HEK293 (cell line): ENCODE data around the gene ZNF19.

ENCODE experiments used
- CTCF ChIA-PET: fragments of 350-600 bp; formaldehyde crosslinking; extraction: SDS; loops from one replicate; lab custom pipeline; 2021; ENCODE audit warnings: antibody characterized with exemption; lab: Yijun Ruan, JAX
- POLR2A ChIA-PET: fragments of 300-600 bp; formaldehyde crosslinking; extraction: SDS; loops from one replicate; lab custom pipeline; 2020; ENCODE audit warnings: antibody characterized with exemption, inconsistent platforms; lab: Yijun Ruan, JAX
- H3K27ac ChIP-seq: fragments of 200-500 bp; sonication (Bioruptor generic); 2 replicates; pipeline ENCODE4 v1.5.1; 2014; ENCODE audit warnings: low read depth, low read length, control low read depth, inconsistent platforms; ENCODE audit errors: extremely low read depth
- H3K36me3 ChIP-seq, 2 experiments: fragments of 200-500 bp in 1 of 2; sonication (Bioruptor generic) in 1 of 2; 1 replicate in 1 of 2; 2 replicates in 1 of 2; pipeline ENCODE4 v1.5.1; 2014 to 2017; ENCODE audit warnings: inconsistent platforms in 2 of 2, low read length in 2 of 2; ENCODE audit not compliant: control insufficient read depth in 2 of 2, insufficient read depth in 1 of 2
- H3K4me1 ChIP-seq: fragments of 200-500 bp; sonication (Bioruptor generic); 2 replicates; pipeline ENCODE4 v1.5.1; 2014; ENCODE audit warnings: mild to moderate bottlenecking, low read length, inconsistent platforms; ENCODE audit not compliant: control insufficient read depth, insufficient read depth
- H3K4me3 ChIP-seq: 2 replicates; pipeline ENCODE4 v1.5.1; 2011; ENCODE audit warnings: low read depth, mild to moderate bottlenecking, control low read depth, low read length, moderate library complexity
- H3K9me3 ChIP-seq: fragments of 200-500 bp; sonication (Bioruptor generic); 2 replicates; pipeline ENCODE4 v1.5.1; 2014; ENCODE audit warnings: low read depth, low read length, inconsistent platforms; ENCODE audit not compliant: control insufficient read depth, insufficient read depth
- IKZF3 ChIP-seq: fragments of 450-650 bp; IDR thresholded peaks from 2 replicates; pipeline ENCODE4 v1.5.0; 2018; ENCODE audit warnings: missing biosample characterization, mild to moderate bottlenecking, missing genetic modification characterization, moderate library complexity
- KLF1 ChIP-seq: fragments of 450-650 bp; formaldehyde crosslinking; IDR thresholded peaks from 2 replicates; pipeline ENCODE4 v1.5.1; 2016; ENCODE audit warnings: missing biosample characterization, missing genetic modification characterization
- KLF10 ChIP-seq: fragments of 450-650 bp; IDR thresholded peaks from 2 replicates; pipeline ENCODE4 v1.5.1; 2018; ENCODE audit warnings: missing biosample characterization, mild to moderate bottlenecking, missing genetic modification characterization
- OSR2 ChIP-seq: fragments of 450-650 bp; formaldehyde crosslinking; IDR thresholded peaks from 2 replicates; pipeline ENCODE4 v1.5.1; 2016; ENCODE audit warnings: missing biosample characterization, missing genetic modification characterization
- PRDM1 ChIP-seq: fragments of 450-650 bp; formaldehyde crosslinking; IDR thresholded peaks from 2 replicates; pipeline ENCODE4; 2016; ENCODE audit warnings: missing biosample characterization, missing genetic modification characterization
- TCF7L2 ChIP-seq: IDR thresholded peaks from 2 replicates; pipeline ENCODE4 v1.6.1; 2011; ENCODE audit warnings: low read depth, mild to moderate bottlenecking, inconsistent platforms, low read length, moderate library complexity, borderline replicate concordance
- ZBTB20 ChIP-seq: fragments of 450-650 bp; formaldehyde crosslinking; IDR thresholded peaks from 2 replicates; pipeline ENCODE4 v1.5.1; 2016; ENCODE audit warnings: missing biosample characterization, missing genetic modification characterization
- ZBTB8A ChIP-seq: fragments of 450-650 bp; formaldehyde crosslinking; IDR thresholded peaks from 2 replicates; pipeline ENCODE4 v1.5.1; 2016; ENCODE audit warnings: missing biosample characterization, missing genetic modification characterization
- ZFP37 ChIP-seq: fragments of 450-650 bp; formaldehyde crosslinking; IDR thresholded peaks from 2 replicates; pipeline ENCODE4 v1.5.1; 2016; ENCODE audit warnings: missing biosample characterization, missing genetic modification characterization
- ZNF148 ChIP-seq: fragments of 450-650 bp; formaldehyde crosslinking; IDR thresholded peaks from 2 replicates; pipeline ENCODE4 v1.5.0; 2017; ENCODE audit warnings: missing biosample characterization, missing genetic modification characterization, borderline replicate concordance
- ZNF155 ChIP-seq: fragments of 450-650 bp; formaldehyde crosslinking; IDR thresholded peaks from 2 replicates; pipeline ENCODE4 v1.5.1; 2016; ENCODE audit warnings: missing biosample characterization, missing genetic modification characterization
- ZNF157 ChIP-seq: fragments of 450-650 bp; formaldehyde crosslinking; IDR thresholded peaks from 2 replicates; pipeline ENCODE4 v1.5.1; 2016; ENCODE audit warnings: missing biosample characterization, missing genetic modification characterization
- ZNF174 ChIP-seq: fragments of 450-650 bp; formaldehyde crosslinking; IDR thresholded peaks from 2 replicates; pipeline ENCODE4 v1.5.0; 2017; ENCODE audit warnings: missing biosample characterization, mild to moderate bottlenecking, missing genetic modification characterization
- ZNF223 ChIP-seq: fragments of 450-650 bp; formaldehyde crosslinking; IDR thresholded peaks from 2 replicates; pipeline ENCODE4 v1.5.1; 2016; ENCODE audit warnings: missing biosample characterization, missing genetic modification characterization
- ZNF24 ChIP-seq: fragments of 450-650 bp; formaldehyde crosslinking; IDR thresholded peaks from 2 replicates; pipeline ENCODE4 v1.5.1; 2016; ENCODE audit warnings: missing biosample characterization, missing genetic modification characterization
- ZNF274 ChIP-seq, 2 experiments: fragments of 200-500 bp in 1 of 2; fragments of 450-650 bp in 1 of 2; sonication (Bioruptor generic) in 1 of 2; formaldehyde crosslinking in 1 of 2; IDR thresholded peaks; 2 replicates each; pipeline versions ENCODE4 v1.5.1 to v1.6.1; 2014 to 2016; ENCODE audit warnings: borderline replicate concordance in 1 of 2, inconsistent platforms in 1 of 2, low read length in 1 of 2, missing biosample characterization in 1 of 2, missing genetic modification characterization in 1 of 2
- ZNF335 ChIP-seq: fragments of 450-650 bp; formaldehyde crosslinking; conservative IDR thresholded peaks from 2 replicates; pipeline ENCODE4 v1.5.1; 2016; ENCODE audit warnings: missing biosample characterization, missing genetic modification characterization
- ZNF354C ChIP-seq: fragments of 450-650 bp; formaldehyde crosslinking; IDR thresholded peaks from 2 replicates; pipeline ENCODE4 v1.5.1; 2016; ENCODE audit warnings: missing biosample characterization, missing genetic modification characterization, low read depth, borderline replicate concordance
- ZNF391 ChIP-seq: fragments of 450-650 bp; formaldehyde crosslinking; IDR thresholded peaks from 2 replicates; pipeline ENCODE4 v1.5.1; 2016; ENCODE audit warnings: low read depth, missing biosample characterization, missing genetic modification characterization, borderline replicate concordance
- ZNF513 ChIP-seq: fragments of 450-650 bp; IDR thresholded peaks from 2 replicates; pipeline ENCODE4 v1.5.1; 2018; ENCODE audit warnings: missing biosample characterization, missing genetic modification characterization
- ZNF561 ChIP-seq: fragments of 450-650 bp; IDR thresholded peaks from 2 replicates; pipeline ENCODE4 v1.5.1; 2018; ENCODE audit warnings: missing biosample characterization, missing genetic modification characterization, borderline replicate concordance
- ZNF623 ChIP-seq: fragments of 450-650 bp; formaldehyde crosslinking; IDR thresholded peaks from 2 replicates; pipeline ENCODE4 v1.5.1; 2016; ENCODE audit warnings: missing biosample characterization, missing genetic modification characterization
- ZNF670 ChIP-seq: fragments of 450-650 bp; formaldehyde crosslinking; IDR thresholded peaks from 2 replicates; pipeline ENCODE4 v1.5.1; 2016; ENCODE audit warnings: missing biosample characterization, missing genetic modification characterization, low read depth
- ZNF707 ChIP-seq: fragments of 450-650 bp; formaldehyde crosslinking; IDR thresholded peaks from 2 replicates; pipeline ENCODE4 v1.5.1; 2016; ENCODE audit warnings: missing biosample characterization, missing genetic modification characterization
- ZSCAN23 ChIP-seq: fragments of 450-650 bp; formaldehyde crosslinking; IDR thresholded peaks from 2 replicates; pipeline ENCODE4 v1.5.1; 2016; ENCODE audit warnings: missing biosample characterization, missing genetic modification characterization
- TF ChIP-seq, protein P1 (sequence below): fragments of 450-650 bp; formaldehyde crosslinking; IDR thresholded peaks from 2 replicates; pipeline ENCODE4 v1.5.1; 2016; ENCODE audit warnings: missing biosample characterization, missing genetic modification characterization

Gene ZNF19

GRCh38 chr16:71524566-71525553 is 35.7 kb upstream of the ZNF19 start:
- no peak for TF ChIP-seq ZBTB20
- TF ChIP-seq ZNF670 (tag by site-specific recombination), result no peak
- no peak for TF ChIP-seq IKZF3
- no peak for TF ChIP-seq ZFP37 (tag by site-specific recombination)
- TF ChIP-seq KLF10 (tag by site-specific recombination), result no peak
- no peak for TF ChIP-seq ZNF335 (tag by site-specific recombination)
- no peak for TF ChIP-seq ZNF24 (tag by site-specific recombination)
- no peak for TF ChIP-seq ZNF157 (tag by site-specific recombination)
- TF ChIP-seq ZNF354C (tag by site-specific recombination), result no peak
- TF ChIP-seq ZNF174 (tag by site-specific recombination), result no peak
- TF ChIP-seq ZSCAN23 (tag by site-specific recombination), result no peak
- TF ChIP-seq ZNF391 (tag by site-specific recombination), result no peak
- no peak for TF ChIP-seq ZBTB8A (tag by site-specific recombination)
- no peak for TF ChIP-seq ZNF707 (tag by site-specific recombination)
- no peak for TF ChIP-seq ZNF274 (IDR thresholded peaks at IDR 0.05; ENCODE audit: low read length)
- TF ChIP-seq ZNF274 (tag by site-specific recombination; IDR thresholded peaks at IDR 0.05; ENCODE audit: borderline replicate concordance), result no peak
- TF ChIP-seq TCF7L2, result no peak
- no peak for TF ChIP-seq ZNF561 (tag by site-specific recombination)
- TF ChIP-seq ZNF623 (tag by site-specific recombination), result no peak
- no peak for TF ChIP-seq ZNF155
- Histone ChIP-seq H3K9me3 (no peaks in the 10 kb centered on the region), H3K27ac (no peak overlapping the region), H3K4me3 (no peak overlapping the region), H3K36me3 (no peaks in the 10 kb centered on the region), H3K4me1 (peaks cover 6% of the 10 kb centered on the region)
- ChIA-PET POLR2A (interaction anchor here (2.0 kb wide), 1 partner anchor 40 kb away, joined by 11 read pairs; no protein-coding TSS in a partner anchor), CTCF (interaction anchor here (2.6 kb wide), 1 partner anchor 25 kb away, joined by 18 read pairs; no protein-coding TSS in a partner anchor)

DNA sequence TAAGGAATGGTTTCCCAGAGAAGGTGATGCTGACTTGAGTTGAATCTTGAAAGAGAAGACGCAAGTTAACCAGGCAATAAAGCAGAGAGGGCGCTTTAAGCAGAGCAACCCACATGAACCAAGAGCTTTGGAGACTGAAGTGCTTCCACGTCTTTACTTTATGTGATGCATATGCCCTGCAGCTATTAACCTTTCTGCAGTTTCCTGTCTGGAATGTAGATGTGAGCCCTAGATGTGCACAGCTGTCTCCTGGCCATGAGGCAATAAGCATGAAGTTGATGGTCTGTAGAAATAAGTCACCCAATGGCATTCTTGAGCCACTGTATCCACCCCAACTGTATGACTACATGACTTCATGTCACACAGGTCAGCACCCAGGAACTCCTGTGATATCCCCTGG is 31.4 kb upstream of the ZNF19 start:
- no peak overlapping the region for H3K27ac ChIP-seq
- POLR2A ChIA-PET, result no interaction called here

More for the DNA sequence above, 31.4 kb upstream of the ZNF19 start:
- CTCF ChIA-PET, result interaction anchor here (0.6 to 1.9 kb wide), 5 partner anchors 18 to 90 kb away, joined by 3 to 11 read pairs (median 6); no protein-coding TSS in a partner anchor
- Histone ChIP-seq H3K4me1 (no peaks in the 10 kb centered on the region), H3K9me3 (no peaks in the 10 kb centered on the region), H3K36me3 (no peaks in the 10 kb centered on the region), H3K4me3 (no peak overlapping the region)
- TF ChIP-seq, protein P1, sequence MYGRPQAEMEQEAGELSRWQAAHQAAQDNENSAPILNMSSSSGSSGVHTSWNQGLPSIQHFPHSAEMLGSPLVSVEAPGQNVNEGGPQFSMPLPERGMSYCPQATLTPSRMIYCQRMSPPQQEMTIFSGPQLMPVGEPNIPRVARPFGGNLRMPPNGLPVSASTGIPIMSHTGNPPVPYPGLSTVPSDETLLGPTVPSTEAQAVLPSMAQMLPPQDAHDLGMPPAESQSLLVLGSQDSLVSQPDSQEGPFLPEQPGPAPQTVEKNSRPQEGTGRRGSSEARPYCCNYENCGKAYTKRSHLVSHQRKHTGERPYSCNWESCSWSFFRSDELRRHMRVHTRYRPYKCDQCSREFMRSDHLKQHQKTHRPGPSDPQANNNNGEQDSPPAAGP (tag by site-specific recombination), result no peak
- TF ChIP-seq ZNF223 (no peak), ZNF148 (tag by site-specific recombination) (no peak), PRDM1 (tag by site-specific recombination) (no peak), ZNF513 (tag by site-specific recombination) (no peak), OSR2 (tag by site-specific recombination) (no peak), KLF1 (tag by site-specific recombination) (no peak)
